Activated CD8-positive, alpha-beta memory T cell treated with anti-CD3 and anti-CD28 coated beads, Interleukin-2, amount 50 U/mL, for 48 hours (primary cell): ENCODE measurements around the gene TNFRSF13B.
"Not testable (repeated sequence)": the region's sequence is repeated elsewhere in the genome, so short reads cannot be mapped to it uniquely, and the experiment has no call there.

Source experiments
- DNase-seq: peaks from one replicate; pipeline ENCODE4 v3.0.0-alpha.2; 2020

TNFRSF13B gene

GRCh38 chr17:17004997-17005614 is 33.2 kb upstream of the TNFRSF13B start:
- DNase-seq = not testable (repeated sequence)

- no peak for DNase-seq
These were observed 32.5 kb upstream of the TNFRSF13B start for GRCh38 chr17:17004251-17004996.

- DNase-seq = not testable (repeated sequence)
These were observed 31.1 kb upstream of the TNFRSF13B start for GRCh38 chr17:17002731-17003715.

GRCh38 chr17:17001874-17002520 is 30.1 kb upstream of the TNFRSF13B start:
- peak; percentile 94 for DNase-seq

- no peak for DNase-seq
These were observed 29.3 kb upstream of the TNFRSF13B start for GRCh38 chr17:17001076-17001777.

GRCh38 chr17:16999931-17000625 is 28.2 kb upstream of the TNFRSF13B start:
- no peak for DNase-seq

- no peak for DNase-seq
These were observed 25.9 kb upstream of the TNFRSF13B start for GRCh38 chr17:16997514-16998429.

GRCh38 chr17:16996726-16997125 is 24.8 kb upstream of the TNFRSF13B start:
- not testable (repeated sequence) for DNase-seq

GRCh38 chr17:16995930-16996329 is 24.0 kb upstream of the TNFRSF13B start:
- DNase-seq = no peak

GRCh38 chr17:16994631-16995030 is 22.7 kb upstream of the TNFRSF13B start:
- DNase-seq = no peak

- DNase-seq = peak; percentile 94
These were observed 19.6 kb upstream of the TNFRSF13B start for GRCh38 chr17:16991349-16992009.

GRCh38 chr17:16989953-16990860 is 18.3 kb upstream of the TNFRSF13B start:
- no peak for DNase-seq

GRCh38 chr17:16989230-16989952 is 17.5 kb upstream of the TNFRSF13B start:
- DNase-seq = no peak

- DNase-seq = no peak
These were observed 16.9 kb upstream of the TNFRSF13B start for GRCh38 chr17:16988749-16989229.

- peak; percentile 74 for DNase-seq
These were observed 16.1 kb upstream of the TNFRSF13B start for GRCh38 chr17:16987830-16988601.

- no peak for DNase-seq
These were observed 15.3 kb upstream of the TNFRSF13B start for GRCh38 chr17:16987066-16987829.
